HG03045 (cell line): ENCODE measurements around the gene HAUS7.

ENCODE experiments used
- ATAC-seq: cut with Tn5 transposase; IDR thresholded peaks from one replicate; pipeline ENCODE4 v1.9.1; 2021; ENCODE audit warnings: mild to moderate bottlenecking, moderate library complexity; ENCODE audit not compliant: unreplicated experiment

Gene HAUS7

DNA sequence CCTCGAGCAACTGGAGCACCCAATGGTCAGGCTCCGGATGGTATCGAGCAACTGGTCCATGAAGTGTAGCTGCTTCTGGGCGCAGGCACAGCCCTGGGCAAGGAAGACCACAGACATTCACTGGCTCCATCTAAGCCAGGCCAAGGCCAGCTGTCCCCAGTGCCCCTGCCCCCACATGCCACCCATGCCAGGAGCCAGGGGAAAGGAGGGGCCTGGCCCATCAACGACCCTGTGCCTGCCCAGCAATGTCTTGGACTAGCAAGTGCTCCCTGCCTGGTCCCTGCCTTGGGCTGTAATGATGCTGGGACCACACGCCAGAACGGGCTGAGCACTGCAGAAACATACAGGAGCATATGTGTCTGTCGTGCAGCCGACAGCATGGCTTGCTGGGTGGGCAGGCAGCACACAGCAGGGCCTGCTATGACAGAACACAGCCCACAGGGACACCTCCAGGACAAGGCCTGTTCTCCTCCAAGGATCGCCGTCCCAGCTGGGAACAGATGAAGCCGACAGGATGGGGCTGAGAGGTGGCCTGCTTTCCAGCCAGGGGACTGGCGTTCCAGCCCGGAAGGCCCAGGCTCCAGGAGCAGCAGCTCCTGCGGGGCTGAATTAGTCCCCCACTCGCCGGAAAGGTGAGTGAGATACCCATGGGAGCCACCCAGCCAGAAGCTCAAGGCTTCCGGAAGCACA is 13.1 kb downstream of the HAUS7 start:
- no peak for ATAC-seq

DNA sequence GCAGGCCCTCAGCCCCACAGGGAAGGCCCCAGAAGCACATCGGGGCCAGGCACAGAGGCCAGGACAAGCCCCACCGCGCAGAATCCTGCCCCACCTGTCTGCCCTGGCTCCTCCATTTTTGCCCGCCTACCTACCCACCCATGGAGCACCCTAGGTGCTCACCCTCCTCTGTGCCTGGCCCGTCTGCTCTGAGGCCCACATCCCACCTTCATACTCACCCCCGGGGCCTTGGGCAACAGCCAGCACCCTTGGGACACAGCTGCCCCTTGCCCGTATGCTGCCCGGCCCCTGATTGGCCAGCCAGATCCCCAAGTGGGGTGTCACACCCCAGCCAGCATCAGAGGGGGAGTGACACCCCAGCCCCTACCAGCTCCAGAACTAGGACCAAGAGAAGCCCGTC is 13.7 kb downstream of the HAUS7 start:
- ATAC-seq = no peak

DNA sequence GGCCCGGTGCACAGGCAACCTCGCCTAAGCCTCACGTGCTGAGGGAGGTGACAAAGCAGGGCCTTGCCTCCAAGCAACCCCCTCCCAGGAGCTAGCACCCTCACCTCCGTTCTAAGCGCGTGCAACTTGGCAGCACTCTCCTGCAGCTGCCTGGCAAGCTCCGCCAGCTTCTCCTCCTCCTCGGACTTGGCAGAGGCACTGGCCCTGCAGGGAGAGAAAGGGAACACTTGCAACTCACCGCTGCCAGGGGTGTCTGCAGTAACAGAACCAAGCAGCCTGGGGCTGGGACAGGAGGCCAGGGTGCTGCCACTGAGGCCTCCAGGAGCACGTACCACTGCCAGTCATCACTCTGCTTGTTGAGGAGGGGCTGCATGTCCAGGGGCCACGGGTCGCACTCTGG is 14.2 kb downstream of the HAUS7 start:
- no peak for ATAC-seq

DNA sequence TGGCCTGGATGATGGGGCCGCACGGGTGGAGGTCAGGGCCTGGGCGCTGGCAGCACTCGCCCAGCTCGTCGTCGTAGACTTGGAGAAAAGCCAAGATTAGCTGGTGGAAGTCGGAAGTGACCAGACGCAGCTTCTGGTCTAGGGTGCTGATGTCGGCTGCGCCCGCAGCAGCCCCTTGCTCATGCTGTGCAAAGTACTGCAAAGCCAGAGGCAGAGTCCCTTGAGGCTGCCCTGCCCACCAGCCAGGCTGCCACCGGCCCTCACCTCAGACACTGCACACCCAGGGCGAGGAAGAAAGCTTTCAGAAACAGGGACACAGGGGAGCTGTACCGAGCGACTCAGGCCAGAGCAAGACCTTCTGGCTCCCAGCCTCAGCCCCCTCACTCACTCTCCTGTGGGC is 14.8 kb downstream of the HAUS7 start:
- ATAC-seq = no peak

DNA sequence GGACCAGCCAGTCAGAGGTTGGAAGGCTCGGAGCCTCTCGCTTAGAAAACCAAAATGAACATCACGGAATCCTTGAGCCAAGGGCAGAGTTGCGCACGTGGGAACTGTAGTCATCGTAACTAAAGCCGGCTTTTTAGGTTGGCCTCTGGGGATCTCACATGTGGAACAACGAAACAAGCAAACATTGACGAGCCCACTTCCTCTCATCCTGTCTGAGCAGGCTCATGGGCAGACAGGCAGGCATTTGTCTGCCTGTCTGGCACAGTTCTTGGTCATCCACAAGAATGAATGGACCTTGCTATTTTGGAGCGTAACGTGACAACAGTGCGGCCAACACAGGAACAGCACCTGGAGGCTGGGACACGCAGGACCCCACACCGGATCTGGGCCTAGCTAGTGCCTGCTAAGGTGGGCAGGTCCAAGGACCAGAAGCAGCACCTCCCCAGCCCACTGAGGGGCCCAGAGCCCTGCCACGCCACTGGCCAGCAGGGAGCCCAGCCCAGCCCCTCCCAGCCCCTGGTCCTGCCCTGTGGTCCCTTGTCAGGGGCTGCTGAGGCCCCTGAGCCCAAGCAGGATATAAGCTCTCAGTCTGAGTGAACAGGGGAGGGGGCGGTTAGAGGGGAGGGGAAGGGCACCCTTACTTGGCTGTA is 15.3 kb downstream of the HAUS7 start:
- no peak for ATAC-seq

DNA sequence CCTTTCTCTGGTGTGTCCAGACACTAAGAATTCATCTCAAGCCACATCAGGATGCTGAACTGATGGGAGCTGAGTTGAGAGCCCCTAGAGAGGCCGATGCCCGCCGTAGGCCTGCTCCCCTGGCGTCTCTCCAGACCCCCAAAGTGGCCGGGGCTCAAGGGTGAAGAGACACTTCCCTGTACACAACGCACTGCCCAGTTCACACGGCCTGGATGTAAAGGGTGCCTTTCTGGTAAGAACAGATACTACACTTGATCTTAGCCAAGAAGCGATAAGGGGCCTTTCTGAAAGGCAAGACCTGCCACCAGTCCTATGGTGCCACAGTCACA is 19.5 kb downstream of the HAUS7 start:
- no peak for ATAC-seq

DNA sequence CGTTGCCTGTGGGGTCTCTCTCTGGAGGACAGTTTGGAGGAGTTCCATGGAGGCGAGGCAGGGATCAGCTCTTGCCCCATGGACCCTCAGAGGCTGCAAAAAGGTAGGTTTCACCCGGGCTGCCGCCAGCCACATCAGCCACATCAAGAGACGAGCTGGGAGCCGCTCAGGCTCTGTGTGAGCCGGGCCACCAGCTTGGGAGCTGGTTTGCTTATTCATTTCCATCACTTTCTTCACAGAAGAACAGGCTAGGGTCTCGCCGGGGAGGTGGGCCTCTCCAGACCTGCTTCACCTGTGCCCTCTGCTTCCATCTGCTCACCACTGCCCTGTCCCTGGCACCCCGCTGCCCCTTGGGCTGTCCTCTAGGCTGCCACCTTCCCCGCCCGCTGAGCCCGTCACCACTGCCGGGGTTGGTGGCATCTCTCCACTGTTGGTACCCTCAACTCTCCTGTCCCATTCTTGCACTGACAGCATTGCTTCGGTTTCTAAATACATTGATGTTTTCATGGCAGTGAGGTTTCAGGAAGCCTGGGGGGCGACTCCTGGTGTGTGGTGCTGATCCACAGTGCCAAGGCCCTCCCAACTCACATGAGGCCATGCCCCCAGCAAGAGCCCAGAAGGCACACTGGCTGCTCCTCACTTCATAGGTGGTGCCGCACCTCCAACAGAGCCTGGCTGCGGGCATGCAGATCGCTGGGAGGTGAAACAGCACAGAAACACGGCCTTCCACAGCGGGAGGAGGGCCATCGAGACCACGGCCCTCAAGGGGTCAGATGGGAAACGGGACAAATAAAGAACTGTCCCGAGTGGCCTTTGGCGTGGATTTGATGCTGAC is 20.0 kb downstream of the HAUS7 start:
- no peak for ATAC-seq

DNA sequence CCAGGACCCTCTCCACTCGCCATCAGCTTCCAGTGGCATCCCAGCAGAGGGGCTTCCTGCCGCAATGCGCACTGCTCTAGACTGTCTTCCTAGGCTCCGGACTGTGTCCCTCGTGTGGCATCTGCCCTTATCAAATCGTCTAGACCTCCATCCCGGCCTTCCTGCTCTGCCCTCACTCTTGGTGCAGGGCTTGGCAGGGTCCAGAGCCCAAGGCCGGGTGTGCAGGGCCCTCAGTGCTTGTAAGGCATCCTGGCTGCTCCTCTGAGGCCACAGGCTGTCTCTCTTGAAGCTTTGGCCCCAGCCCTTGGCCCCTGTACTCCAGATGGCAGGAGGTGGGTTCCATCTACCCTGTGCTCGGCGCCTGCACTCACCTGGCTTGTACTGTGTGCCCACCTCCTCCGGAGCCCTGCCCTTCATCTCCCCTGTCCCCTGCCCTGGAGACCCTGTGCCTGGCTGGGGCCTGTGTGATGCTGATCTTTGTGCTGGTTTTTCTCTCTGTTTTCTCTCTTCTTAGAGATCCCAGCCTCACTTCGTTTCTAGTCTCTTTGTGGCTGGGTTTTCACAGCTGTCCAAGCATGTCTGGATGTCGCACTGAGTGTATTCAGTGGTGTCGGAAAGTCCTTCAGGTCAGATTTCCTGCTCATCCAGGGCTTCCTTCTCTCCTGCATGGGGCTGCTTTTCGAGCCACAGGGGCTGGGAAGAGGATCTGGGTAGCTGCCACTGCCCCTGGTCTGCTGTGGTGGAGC is 20.8 kb downstream of the HAUS7 start:
- ATAC-seq = no peak

DNA sequence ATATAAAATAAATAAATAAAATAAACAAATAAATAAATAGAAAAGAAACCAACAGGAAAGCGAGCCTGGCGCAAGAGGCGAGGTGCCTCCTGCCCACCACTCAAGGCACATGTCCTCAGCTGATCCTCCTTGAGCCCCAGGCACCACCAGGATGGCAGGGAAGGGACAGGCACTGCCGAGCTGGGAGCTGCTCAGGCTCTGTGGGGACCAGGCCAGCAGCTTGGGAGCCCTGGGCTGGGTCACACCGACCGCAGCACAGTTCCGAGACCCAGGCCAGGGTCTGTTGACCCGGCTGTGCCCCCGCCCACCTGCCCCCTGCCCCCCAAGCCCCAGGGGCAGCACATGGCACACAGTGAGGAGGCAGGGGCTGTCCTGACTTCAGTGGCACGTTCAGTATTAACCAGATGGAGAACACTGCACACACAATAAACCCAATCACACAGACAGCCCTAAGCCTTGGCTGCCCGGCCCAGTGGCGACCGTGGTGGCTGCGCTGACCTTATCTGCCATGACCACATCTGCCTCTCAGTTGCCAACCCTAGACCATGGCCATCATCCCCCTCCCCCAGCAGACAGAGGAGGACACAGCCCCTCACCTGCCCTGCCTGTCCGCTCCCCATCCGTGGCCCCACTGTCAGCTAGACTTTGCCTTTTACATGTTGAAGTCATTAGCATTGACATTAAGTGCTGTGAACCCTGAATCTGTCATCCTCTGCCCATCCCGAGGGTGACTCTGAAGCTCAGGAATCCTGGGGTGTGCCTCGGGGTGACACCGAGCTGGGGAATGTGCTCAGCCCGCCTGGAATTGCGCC is 21.6 kb downstream of the HAUS7 start:
- ATAC-seq = no peak

DNA sequence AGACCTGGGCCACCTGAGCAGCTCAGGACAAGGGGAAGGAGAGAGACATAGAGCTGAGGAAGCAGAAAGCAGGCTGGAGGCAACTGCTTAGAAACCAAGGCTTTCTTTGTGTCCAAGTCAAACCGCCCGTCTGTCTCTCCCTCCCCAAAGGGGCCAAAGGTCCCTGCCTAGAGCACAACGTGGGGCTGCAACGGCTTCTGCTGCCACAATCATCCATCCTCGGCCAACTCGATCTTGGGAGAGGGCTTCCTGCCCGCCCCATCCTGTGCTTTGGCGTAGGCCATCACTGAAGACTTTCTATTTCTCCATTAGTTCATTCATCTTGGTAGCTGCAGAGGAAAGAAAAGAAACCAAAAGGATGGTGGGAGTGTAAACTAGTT is 22.8 kb downstream of the HAUS7 start:
- ATAC-seq = no peak

DNA sequence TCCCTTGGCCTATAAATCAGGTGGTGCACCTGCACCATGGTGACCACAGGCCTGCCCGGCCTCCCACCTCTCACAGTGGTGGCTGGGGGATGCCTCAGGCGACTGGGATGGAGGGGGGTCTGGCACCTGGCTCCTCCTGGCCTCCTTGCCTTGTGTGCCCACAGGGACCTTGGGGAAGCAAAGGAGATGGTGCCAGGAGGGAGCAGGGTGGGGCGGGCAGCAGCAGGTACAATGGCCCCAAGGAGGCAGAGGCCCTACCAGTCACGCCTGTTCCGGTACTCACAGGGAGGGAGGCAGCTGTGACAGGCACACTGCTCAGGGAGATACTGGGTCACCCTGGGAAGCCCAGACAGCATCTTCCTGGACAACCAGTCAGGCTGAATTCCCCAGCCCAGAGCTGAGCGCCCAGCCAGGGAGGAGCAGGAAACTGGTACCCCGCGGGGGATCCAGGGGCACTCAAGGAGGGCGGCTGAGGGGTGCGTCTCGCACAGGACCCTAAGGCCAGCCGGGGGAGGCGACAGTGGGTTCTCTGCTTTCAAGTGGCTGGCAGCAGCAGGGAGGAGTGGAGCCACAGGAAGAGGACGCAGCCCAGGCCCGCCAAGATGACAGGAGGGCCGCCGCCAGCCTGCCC is 23.3 kb downstream of the HAUS7 start:
- ATAC-seq = no peak

DNA sequence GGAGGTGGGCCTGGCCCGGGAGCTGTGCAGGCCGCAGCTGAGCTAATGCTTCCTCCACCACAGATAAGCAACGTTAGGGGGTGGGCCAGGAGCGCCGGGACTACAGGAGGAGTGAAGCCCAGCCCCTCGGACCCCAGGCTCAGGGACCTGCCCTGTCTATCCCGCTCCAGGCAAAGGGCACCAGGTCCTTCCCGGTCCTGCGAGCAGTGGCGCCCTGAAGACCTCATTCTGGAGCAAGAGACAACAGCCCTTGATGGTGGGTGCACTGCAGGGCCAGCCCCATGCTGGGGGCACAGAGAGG is 23.8 kb downstream of the HAUS7 start:
- ATAC-seq = no peak

DNA sequence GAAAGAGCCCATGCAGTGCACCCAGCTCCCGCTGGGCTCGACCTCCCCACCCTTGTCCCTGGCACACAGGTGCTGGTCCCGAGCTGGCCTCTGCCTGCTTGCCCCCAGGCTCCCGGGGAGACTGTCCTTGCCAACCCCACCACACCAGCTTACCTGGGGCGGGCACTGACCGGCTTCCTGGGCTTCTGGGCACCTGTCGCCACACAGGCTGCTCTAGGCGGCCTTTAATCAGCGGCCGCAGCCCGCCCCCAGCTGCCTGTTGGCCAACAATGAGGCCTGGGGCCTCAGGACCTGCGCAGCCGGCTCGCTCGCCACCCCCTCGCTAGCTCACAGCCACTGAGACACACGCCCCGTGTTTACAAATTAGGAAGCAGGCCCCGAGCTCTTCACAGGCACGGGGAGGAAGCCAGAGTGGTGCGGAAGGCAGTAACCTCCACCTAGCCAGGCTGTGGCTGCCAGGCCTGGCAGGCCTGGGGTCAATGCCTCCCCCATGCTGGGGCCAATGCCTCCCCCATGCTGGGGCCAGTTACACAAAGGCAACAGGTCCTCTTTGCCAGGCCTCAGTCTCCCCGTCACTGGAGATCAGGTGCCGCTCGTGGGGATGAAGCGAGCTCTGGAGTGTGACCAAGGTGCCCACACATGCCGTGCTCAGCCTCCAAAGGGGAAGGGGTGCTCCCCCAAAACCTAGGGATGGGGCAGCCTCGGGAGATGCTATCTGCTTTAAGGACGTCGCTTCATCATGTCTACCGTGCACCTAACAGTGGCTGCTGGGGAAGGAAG is 24.3 kb downstream of the HAUS7 start, which contains the start of gene TREX2:
Gene TREX2 (minus strand): TSS at position 201 of the 780 bp plus-strand sequence. CDS start 626 bp downstream, outside the sequence.
- ATAC-seq = no peak

DNA sequence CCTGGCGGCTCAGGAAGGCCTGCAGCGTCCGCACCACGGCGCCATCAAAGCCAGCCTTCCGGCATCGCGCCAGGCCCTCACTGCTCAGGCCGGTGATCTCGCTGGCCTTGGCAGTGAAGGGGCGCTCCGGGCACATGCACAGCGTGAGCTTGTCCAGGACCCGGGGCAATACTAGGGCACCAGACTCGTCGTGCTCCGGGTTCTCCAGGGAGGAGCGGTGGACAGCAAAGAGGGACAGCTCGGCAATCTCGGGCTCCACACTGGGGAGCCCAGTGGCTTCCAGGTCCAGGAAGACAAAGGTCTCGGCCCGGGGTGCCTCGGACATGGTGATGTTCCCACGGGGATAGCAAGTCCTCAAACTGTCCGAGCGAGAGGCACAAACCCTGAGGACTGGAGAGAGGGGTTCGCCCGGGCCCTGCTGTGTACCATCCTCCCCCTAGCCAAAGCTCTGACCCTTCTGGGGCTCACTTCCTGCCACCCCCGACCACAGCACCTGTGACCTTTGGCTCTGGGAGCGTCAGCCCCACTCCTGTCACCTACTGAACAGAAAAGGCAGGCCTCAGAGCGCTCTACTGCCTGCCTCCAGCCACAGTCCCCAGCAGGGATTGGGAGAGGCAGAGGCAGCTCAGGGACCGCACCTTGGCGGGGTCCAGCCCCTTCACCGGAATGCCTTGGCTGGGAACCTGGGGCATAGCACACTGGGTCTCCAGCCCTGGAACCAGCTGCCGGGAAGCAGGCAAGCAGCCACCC is 25.1 kb downstream of the HAUS7 start:
- ATAC-seq = no peak

DNA sequence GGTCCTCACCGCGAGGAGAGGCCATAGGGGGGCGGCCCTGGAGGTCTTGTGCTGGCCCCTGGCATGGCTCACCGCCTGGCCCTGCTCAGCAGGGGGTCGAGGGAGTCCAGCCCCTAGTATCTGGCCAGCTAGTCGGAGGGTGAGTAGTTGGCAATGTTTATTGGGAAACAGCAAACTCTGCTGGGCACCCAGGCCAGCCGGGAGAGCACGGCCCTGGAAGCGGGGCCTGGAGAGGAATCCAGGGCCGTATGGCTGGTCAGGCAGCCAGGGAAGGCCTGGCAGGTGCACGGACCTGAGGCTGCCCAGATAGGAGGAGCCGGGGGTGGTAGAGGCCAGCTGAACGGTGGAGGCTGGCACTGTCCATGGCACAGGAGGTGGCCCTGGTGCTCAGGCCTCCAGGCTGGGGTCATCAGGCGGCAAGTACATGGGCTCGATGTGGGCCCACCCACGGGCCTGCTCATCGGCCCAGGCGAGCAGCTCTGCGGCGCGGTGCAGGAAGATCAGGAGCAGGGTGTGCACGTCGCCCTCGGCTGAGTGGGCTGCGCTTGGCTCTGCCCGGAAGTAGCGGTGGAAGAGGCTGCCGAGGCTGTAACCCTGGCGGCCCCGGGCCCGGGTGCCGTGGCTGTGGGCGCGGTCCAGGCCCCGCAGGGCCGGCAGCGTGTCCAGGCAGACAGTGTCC is 25.9 kb downstream of the HAUS7 start:
- ATAC-seq = no peak

DNA sequence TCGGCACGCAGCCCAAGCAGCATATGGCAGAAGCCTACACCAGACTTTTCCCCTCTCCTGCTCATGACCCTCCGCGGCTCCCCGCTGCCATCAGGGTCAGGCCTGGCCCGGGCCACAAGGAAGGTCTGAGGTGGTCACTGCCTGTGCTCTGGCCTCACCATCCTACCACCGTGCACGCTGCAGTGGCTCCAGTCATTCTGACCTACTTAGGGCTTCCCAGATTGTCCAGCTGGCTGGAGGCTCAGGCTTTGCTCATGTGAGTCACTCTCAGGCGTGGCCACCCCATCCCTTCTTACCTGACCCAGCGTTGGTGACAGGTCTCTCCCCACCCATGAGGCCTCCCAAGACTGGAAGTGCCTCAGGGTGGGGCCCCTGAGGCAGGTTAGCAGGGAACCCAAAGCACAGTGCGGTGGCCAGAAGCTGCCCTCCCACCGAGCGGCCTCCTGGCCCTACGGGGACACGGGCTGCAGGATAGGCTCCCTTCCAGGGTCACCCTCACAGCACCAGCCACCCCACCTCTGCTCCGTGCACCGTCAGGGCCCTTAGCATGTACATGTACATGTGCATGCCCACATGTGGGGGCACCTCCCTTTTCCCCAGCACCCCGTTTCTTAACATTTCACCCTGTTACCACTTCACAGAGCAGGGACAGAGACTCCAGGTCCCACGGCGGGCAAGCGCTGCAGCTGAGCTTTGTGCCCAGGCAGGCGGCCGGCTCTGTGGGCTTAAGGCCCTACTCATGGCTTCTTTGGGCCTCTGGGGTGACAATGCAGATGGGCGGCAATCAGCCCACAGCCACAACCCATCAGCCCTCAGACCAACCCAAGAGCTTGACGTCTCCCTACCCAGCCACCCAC is 26.7 kb downstream of the HAUS7 start:
- ATAC-seq = no peak

DNA sequence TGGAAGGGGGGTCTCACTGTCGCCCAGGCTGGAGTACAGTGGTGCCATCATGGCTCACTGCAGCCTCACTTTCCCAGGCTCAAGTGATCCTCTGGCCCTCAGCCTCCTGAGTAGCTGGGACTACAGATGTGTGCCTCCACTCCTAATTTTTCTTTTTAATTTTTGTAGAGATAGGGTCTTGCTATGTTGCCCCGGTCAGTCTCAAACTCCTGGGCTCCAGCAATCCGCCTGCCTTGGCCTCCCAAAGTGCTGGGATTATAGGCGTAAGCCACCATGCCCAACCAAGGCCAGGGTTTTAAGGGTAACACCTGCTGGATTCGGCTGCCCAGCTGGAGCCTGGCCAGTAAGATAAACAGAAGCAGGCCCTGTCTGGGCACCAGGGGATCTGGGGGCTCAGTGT is 27.9 kb downstream of the HAUS7 start:
- ATAC-seq = no peak
